GM18520 (cell line): Measurements from ENCODE around the gene SUSD6.
"Not testable (repeated sequence)": the region's sequence is repeated elsewhere in the genome, so short reads cannot be mapped to it uniquely, and the experiment has no call there.

Experiments
- ATAC-seq: cut with Tn5 transposase; IDR thresholded peaks from one replicate; pipeline ENCODE4 v1.9.1; 2021; ENCODE audit not compliant: unreplicated experiment

Gene SUSD6

GRCh38 chr14:69647213-69647612 lies 35.8 kb downstream of the SUSD6 start:
- no peak for ATAC-seq

DNA sequence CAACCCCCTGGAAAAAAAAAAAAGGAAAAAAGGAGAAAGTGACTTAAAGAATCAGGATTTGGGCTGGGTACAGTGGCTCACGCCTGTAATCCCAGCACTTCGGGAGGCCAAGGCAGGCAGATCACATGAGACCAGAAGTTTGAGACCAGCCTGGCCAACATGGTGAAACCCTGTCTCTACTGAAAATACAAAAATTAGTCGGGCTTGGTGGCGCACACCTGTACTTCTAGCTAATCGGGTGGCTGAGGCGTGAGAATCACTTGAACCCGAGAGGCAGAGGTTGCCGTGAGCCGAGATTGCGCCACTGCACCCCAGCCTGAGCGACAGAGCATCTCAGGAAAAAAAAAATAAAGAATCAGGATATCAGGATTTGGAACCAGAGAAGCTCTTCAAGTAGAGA lies 36.2 kb downstream of the SUSD6 start:
- ATAC-seq = not testable (repeated sequence)

GRCh38 chr14:69648480-69649451 lies 37.4 kb downstream of the SUSD6 start:
- peak; percentile 37 for ATAC-seq

- ATAC-seq = no peak
These were observed 39.6 kb downstream of the SUSD6 start for GRCh38 chr14:69650948-69651369.

- ATAC-seq = no peak
These were observed 40.3 kb downstream of the SUSD6 start for GRCh38 chr14:69651664-69652063.

- ATAC-seq = no peak
These were observed 41.7 kb downstream of the SUSD6 start for GRCh38 chr14:69652942-69653684.

DNA sequence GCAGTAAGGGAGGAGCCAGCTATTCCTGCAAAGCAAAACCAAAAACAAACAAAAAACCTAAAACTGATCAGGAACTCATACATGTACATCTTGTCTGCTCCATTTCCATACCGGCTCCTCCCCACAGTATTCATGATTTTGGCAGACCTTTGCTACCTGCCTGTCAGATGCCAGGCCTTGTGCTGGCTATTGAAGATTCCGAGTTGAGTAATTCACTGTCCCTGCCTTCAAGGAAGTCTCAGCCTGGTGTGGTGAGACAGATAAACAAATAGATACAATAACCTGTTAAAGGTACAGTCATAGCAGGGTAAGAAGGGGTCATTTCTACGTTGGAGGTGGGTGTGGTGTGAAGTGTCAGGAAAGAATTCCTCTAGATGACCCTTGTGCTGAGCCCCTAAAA lies 42.7 kb downstream of the SUSD6 start:
- no peak for ATAC-seq

GRCh38 chr14:69657950-69658355 lies 46.6 kb downstream of the SUSD6 start:
- ATAC-seq = no peak

DNA sequence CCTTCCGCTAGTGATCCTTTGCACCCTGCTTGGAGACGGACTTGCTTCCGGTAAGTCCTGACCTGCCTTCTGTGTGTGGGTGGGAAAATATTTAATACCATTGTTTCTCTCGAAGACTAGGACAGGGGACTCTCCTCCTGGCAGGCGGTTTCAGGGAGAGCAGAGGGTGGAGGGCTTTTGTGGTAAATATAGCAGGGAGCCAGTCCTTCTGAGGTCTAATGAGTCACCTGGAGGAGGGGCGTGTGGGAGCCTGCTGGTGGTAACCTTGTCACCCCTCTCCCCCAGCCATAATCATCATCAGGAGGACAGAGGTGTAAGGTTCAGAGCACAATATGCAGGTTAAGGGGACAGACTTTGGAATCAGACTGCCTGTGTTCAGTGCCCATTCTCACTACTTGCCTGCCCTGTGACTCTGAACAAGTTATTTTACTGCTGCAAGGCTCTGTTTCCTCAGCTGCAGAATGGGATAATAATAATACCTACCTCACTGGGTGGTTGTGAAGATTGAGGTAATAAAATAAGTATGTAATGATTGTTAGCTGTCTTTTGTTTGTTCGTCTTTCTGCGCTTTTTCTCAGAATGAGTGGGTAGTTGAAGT lies 47.4 kb downstream of the SUSD6 start:
- no peak for ATAC-seq

DNA sequence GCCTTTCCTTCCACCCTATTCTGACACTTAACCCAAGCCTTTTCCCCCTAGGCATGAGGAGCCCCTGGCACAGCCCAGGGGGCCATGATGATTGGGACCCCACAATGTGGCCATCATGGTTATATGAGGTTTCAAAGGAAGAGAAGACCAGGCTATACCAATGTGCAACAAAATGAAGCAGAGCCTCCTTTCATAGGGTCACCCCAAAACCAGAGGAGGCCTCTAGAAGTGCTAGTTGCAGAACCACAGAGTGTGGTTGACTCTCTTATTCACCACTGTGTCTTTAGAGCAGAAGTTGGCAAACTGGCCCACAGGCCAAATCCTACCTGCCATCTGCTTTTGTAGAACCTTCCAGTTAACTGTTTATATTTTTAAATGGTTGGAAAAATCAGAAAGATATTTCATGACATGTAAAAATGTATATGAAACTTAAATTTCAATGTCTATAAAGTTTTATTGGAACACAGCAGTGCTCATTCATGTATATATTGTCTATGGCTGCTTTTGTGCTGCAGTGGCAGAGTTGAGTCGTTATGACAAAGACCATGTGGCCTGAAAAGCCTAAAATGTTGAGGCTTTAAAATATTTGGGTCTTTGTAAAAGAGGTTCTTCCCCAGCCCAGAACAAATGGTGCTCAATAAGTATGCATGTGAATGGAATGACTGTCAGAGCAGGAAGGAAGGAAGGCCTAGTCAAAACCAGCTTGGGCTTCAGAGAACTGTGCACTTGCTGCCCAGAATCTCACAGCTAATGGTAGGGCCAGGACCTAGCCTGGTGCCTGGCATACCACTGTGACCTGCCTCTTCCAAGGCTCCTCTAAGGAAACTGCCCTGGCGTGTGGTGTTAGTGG lies 49.2 kb downstream of the SUSD6 start:
- no peak for ATAC-seq

GRCh38 chr14:69661194-69661537 lies 49.8 kb downstream of the SUSD6 start:
- ATAC-seq = no peak

DNA sequence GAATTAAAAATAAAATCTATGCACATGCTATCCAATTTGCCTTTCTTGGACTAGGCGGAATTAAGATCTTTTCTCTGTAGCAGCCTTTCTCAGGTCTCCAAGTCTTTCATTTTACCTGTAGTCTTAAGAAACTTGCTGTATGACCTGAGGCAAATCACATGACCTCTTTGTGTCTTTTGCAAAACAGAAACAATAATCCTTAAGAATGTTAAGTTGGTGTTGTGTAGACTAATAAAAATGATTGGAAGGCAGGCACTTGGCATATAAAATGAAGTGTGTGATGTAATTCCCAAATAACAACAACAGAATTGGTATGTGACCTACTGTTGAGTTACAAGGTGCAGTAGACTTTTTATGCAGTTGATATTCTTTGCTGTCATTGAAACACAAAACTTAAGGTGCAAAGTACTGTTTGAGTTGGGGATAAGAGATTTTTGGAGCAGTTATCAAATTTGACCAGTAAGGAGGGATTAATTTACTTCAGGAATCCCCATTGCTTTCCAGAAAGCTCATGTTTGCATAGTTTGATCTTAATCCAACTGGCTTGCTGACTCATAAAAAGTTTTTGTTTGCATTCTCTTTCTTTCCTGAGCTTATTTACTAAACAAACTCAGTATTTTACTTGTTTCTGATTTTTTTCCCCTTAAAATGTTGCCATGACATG lies 51.4 kb downstream of the SUSD6 start:
- ATAC-seq = no peak

- ATAC-seq = no peak
These were observed 51.9 kb downstream of the SUSD6 start for GRCh38 chr14:69663300-69663643.

DNA sequence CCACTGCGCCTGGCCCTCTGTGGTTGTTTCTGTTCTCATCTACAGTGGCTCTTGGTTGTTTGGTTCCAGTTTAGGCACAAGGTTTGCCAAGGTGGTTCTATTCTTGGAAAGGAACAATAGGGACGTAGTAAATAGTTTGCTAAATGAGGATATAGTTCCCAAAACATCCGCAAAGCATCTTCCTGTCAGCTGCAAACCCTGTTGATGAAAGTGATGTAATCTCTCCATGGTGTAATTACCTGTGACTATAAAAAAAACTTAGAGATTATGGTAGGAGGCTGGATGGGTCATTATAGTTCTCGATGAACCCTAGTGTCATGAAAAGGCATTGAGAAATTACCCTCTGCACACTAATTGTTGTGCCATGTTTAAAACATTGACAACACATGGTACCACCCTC lies 52.9 kb downstream of the SUSD6 start:
- no peak for ATAC-seq

GRCh38 chr14:69664865-69665526 lies 53.6 kb downstream of the SUSD6 start:
- ATAC-seq = no peak

- no peak for ATAC-seq
These were observed 54.2 kb downstream of the SUSD6 start for GRCh38 chr14:69665631-69666030.

GRCh38 chr14:69666112-69666511 lies 54.7 kb downstream of the SUSD6 start:
- no peak for ATAC-seq

DNA sequence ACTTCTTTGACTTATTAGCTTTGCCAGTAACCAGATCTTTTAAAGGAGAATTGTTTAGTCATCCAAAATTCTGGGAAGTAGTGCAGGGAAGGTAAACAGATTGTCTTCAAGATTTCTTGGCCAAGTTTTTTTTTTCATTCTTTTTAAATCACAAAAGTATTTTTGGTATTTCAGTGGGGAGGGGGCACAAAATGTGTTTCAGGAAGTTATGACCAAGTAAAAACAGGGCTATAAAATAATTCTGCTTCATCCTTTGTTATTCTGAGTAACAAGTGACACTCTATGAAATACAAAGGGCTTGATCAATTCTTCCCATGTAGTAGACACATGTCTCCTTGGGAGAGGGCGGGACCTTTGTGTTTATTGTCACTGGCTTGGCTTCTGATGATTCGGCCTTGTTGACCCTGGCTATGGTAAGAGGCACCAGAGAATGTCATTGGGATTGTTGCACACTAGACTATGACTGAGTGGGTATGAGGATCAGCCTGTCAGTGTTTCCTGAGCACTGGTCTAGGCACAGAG lies 55.4 kb downstream of the SUSD6 start:
- ATAC-seq = no peak

- ATAC-seq = no peak
These were observed 56.5 kb downstream of the SUSD6 start for GRCh38 chr14:69667938-69668335.

- ATAC-seq = no peak
These were observed 58.0 kb downstream of the SUSD6 start for GRCh38 chr14:69669375-69669774.
